Measurements from ENCODE around the gene COQ2.

GRCh38 chr4:83241132-83241531, 43.5 kb downstream of the COQ2 start:
- TF ChIP-seq CTCF (conservative IDR thresholded peaks at IDR 0.05) (no peak), EZH2 (IDR thresholded peaks at IDR 0.05; ENCODE audit: low read depth) (no peak)
